HG03196 (cell line): ENCODE data around the gene ATP8B1.
"Not testable (repeated sequence)": the region's sequence is repeated elsewhere in the genome, so short reads cannot be mapped to it uniquely, and the experiment has no call there.

Experiments used
- ATAC-seq: cut with Tn5 transposase; IDR thresholded peaks from one replicate; pipeline ENCODE4 v1.9.1; 2021; ENCODE audit not compliant: unreplicated experiment

ATP8B1 gene

DNA sequence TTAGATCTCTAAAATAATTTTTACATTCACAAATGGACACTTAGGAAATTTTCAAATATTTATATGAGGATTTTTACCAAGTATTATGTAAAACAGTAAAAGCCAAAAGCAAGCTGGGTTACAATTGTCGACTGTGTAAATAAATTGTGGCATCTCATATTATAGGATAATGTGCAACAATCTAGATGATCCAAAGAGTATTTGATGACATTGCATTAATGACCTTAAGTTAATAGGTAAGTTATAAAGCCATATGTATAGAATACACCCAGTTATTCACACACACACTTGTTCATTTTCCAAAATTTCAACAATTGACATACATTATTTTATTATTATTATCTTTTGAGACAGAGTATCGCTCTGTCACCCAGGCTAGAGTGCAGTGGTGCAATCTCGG is 69.3 kb downstream of the ATP8B1 start:
- ATAC-seq, result no peak

DNA sequence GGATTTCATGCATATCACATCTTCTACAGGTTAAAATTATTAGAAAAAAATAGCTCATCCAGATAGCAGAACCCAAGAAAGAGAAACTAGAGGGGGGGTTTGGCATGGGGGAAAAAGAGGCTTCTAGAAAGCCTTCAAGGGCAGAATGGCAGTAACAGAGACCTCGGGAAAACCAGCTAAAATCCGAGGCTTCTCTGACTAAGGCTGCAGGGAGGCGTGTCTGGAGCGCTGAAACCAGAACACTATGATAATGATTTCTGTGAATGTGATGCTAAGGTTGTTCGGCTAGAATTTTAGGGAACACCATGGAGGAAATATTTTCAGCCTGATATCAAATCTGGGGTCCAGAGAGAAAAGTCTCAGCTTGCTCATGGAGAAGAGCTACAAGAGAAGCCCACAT is 73.0 kb downstream of the ATP8B1 start:
- no peak for ATAC-seq

GRCh38 chr18:57728941-57729511 is 74.1 kb downstream of the ATP8B1 start:
- no peak for ATAC-seq

DNA sequence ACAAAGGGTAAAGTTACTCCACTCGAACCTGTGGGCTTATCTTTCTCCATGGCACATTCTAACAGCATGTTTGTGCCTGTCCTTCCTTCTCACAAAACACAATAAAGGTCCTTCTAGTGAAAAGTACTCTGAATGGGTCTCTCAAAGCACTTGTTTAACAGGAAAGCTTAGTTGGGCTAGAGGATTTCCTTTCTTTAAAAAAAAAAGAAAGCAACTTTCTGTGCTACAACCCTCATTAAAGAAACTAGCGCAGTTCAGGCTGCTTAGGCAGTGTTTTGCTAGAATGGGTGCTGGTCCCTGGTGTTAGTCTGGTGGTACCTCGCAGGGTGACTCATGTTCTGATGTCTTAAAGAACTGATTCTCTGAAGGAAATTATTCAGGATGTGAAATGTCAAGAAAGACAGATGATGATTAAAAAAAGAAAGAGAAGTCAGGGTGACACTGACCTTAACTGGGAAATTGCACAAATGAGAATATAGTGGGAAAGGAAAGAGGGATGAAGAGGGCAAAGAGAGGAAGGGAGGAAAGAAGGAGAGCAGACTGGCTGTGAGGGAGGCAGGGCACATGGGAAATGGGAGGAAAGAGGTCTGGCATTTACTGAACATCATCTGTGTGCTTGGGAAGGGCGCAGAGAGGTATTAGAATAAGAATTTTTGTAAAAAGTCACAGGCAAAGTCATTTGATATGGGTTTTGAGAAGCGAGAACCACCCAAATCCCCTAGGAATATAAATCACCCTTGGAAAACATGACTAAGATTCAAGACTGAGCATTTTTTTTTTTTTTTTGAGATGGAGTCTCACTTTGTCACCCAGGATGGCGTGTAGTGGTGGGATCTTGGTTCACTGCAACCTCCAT is 74.9 kb downstream of the ATP8B1 start:
- ATAC-seq, result no peak

DNA sequence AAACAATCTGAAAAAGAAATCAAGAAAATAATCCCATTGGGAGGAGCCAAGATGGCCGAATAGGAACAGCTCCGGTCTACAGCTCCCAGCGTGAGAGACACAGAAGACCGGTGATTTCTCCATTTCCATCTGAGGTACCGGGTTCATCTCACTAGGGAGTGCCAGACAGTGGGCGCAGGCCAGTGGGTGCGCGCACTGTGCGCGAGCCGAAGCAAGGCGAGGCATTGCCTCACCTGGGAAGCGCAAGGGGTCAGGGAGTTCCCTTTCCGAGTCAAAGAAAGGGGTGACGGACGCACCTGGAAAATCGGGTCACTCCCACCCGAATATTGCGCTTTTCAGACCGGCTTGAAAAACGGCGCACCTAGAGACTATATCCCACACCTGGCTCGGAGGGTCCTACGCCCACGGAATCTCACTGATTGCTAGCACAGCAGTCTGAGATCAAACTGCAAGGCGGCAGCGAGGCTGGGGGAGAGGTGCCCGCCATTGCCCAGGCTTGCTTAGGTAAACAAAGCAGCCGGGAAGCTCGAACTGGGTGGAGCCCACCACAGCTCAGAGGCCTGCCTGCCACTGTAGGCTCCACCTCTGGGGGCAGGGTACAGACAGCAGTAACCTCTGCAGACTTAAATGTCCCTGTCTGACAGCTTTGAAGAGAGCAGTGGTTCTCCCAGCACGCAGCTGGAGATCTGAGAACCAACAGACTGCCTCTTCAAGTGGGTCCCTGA is 83.7 kb downstream of the ATP8B1 start:
- not testable (repeated sequence) for ATAC-seq

- ATAC-seq, result no peak
Measured at GRCh38 chr18:57716549-57716948, 86.6 kb downstream of the ATP8B1 start.

- no peak for ATAC-seq
Measured at GRCh38 chr18:57715671-57716070, 87.4 kb downstream of the ATP8B1 start.

DNA sequence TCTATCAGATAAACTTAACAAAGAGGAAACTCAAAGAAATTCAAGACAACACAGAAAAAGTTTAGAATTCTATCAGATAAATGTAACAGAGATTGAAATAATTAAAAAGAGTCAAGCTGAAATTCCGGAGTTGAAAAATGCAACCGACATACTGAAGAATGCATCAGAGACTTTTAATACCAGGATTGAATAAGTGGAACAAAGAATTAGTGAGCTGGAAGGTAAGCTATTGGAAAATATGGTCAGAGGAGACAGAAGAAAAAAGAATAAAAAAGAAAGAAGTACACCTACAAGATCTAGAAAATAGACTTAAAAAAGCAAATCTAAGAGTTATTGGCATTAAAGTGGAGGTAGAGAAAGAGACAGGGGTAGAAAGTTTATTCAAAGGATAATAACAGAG is 88.0 kb downstream of the ATP8B1 start:
- ATAC-seq, result no peak

DNA sequence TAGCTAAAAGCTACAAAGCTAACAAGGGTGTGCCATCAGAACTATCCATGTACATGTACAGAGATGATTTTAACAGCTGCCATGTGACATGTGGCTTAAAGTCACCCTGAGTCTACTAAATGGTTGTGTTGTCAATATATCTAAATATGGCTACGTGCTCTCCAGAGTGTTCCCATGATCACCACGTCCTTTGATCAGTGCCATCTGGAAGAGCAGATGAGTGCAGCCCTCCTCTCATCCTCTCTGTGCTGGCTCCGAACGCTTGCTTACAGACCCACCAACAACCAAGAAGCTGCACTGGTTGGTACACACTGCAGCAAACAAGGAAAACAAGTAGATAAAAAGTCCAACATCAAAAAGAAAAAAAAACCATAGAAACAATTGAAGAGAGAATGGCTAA is 92.9 kb downstream of the ATP8B1 start:
- ATAC-seq, result no peak

DNA sequence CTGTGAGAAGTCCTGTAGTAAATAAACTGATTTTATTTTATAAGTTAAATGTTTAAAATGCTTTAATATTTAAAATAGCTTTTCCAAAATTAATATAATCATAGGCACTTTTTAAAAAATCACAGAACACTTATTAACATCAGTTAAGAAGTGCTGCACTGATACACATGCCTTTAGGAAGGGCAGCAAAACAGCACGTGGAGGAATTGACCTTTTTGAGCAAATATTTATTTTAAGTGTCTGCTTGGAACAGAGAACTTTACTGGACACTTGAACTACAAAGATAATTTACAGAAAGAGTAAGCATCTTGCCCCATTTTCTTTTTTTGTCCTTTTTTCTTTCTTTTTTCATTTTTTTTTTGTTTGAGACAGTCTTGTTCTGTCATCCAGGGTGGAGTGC is 93.8 kb downstream of the ATP8B1 start:
- ATAC-seq, result no peak

DNA sequence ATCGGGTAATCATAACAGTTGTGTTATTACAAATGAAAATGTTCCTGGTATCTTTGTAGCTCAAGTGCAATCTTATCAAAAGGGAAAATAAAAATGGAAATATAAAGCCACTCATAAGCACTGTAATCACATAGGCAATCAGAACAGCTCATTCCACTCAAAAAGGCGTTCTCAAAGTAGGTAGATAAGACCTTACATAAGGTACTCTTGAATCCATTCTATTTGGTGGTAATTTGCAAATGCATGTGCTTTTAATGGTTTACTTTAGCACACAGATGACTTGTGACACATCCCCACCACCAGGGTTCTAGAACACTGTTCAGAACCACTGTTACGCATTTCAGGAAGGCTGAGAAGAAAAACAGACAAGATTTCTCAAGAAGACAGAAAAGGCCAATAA is 94.8 kb downstream of the ATP8B1 start:
- ATAC-seq, result no peak

GRCh38 chr18:57705832-57706595 is 97.1 kb downstream of the ATP8B1 start:
- no peak for ATAC-seq

DNA sequence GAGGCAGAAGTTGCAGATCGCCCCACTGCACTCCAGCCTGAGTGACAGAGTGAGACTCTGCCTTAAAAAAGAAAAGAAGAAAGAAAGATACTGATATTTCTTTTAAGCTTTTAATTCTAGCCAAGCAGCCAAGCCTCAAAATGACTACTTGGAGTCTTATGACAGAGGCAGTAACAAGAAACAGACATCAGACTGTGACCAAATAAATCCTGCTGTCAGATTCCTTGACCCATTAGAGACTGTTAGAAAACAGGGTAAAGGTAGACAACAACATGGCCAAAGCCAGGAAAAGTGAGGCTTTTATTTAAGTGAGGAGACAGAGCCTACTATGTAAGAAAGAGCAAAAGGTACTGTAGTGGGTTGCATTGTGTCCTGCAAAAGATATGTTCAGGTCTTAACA is 98.1 kb downstream of the ATP8B1 start:
- no peak for ATAC-seq

DNA sequence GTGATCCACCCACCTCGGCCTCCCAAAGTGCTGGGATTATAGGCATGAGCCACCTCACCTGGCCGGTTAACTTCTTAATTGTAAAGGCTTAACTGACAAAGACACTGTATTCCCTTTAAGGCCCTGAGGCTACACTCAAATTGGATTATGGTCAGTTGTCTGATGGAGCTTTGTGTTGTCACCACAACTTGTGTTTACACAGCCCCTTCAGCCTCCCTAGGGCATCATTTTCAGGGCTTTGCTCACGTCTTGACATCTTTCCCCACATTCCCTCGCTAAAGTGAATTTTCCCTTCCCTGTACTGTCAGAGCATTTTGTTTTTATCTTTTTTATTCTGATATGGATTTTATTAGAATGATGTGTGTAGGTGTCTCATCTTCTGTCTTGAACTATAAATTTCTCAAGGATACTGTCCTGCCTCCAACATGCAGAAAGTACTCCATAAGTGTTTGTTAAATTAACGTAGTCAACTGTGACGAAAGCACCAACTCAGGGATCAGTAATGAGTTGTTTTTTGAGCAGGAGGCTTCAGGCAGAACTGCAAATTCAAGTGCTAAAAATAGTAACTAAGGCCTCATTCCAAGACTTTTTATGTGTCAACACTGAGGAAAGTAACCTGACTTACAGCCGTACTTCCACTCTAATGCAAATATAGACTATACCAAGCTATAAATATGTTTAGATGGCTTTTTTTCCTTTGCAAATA is 104.4 kb downstream of the ATP8B1 start:
- no peak for ATAC-seq

DNA sequence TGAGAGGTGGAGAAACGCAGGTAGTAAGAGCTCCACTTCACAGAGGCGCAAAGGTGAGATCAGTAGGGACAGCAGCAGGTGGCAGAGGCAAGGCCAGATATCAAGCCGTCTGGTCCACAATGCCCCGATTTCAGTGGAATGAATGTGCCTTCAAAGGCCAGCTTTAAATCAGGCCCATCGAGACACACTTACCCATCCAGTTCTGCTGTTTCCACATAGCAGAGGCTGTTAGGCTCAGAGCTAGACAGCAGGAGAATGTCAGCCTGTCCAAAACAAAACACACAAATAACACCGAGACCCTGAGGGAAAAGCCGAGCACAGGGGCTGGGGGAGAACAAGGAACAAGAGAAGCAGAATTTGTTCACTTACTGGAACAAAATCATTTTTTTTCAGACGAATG is 105.7 kb downstream of the ATP8B1 start:
- ATAC-seq, result no peak

DNA sequence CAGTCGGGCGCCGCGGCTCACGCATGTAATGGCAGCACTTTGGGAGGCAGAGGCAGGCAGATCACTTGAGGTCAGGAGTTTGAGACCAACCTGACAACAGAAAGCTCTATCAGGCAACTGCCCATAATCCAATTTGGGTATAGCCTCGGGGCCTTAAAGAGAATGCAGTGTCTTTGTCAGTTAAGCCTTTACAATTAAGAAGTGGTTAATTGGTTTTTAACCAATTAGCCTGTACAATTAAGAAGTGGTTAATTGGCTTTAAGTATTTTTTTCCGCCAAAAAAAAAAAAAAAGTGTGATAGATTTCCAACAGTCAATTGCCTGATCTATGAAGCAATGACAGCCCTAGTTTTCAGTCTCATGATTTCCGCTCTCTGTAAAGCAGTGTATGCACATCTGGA is 106.8 kb downstream of the ATP8B1 start:
- ATAC-seq, result no peak

- ATAC-seq, result no peak
Measured at GRCh38 chr18:57691363-57691762, 111.8 kb downstream of the ATP8B1 start.

GRCh38 chr18:57687970-57688369 is 115.1 kb downstream of the ATP8B1 start:
- no peak for ATAC-seq

DNA sequence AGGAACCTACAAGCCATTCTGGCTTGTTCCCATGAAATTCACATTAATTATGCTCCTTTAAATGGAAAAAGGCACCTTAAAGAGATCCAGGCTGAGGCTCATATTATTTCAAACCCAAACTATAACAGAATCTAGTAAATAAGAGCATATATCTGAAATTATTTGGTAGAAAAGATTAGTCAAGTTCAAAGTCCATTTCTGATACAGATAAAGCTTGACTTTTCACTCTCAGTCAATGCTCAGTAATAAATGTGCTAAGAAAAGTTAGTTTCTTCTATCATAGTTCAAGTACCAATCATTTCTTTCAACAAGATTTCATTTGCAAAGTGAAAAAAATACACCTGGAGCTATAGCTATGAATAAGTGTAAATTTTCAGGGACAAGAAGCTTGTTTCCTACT is 119.6 kb downstream of the ATP8B1 start:
- ATAC-seq, result no peak

DNA sequence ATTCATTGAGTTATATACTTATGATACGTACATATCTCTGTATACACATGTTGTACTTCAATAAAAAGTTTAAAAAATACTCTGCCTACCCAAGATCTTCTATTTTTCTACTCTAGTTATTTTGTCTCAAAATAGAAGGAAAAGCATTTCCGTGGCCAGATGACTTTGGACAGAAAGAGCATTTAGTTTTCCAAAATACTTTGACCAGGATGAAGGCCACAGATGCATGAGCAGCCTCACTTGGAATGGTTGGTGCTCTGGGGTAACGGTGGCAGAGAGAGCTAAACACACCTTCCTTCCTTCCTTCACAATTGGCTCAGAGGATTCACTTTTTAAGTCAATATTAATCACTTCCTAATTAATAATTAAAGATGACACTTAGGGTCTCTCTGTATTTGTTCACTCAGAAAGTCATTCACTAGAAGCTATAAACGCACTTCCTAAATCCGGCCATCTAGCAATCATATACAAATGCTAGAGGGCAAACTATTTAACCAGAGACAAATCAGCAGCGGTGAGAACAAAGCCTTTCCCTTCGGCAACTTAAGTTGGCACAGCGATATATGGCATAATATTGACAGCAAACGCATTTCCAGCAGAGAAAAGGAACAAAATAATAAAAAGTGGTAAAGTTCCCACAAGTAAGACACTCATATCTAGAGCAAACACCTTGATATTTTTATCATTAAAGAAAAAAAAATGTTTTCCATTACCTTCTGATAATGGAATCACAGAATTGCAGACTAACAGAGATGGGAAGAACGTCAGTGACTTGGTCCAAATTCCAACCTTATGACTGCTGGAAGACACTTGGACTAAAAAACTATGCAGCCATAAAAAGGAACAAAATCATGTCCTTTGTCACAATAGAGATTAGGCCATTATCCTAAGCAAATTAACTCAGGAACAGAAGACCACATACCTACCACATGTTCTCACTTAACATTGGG is 125.6 kb downstream of the ATP8B1 start:
- ATAC-seq, result no peak
